WTC11 (cell line): Measurements from ENCODE around the gene CALCOCO2. TPM values are rescaled to one million over a fixed set of nuclear protein-coding genes. Genes with fewer than 3 reads are reported as not detected.

Experiments
- ATAC-seq: fragments of 200-7000 bp; cut with Tn5 transposase; 2 replicates; pipeline ENCODE4 v1.10.0; 2021; ENCODE audit warnings: mild to moderate bottlenecking, moderate library complexity
- CTCF ChIA-PET: fragments of 300-600 bp; sonication (Branson Sonifier 250); formaldehyde crosslinking; loops from one replicate; lab custom pipeline; 2021; ENCODE audit warnings: antibody characterized with exemption; lab: Charles Lee
- POLR2A ChIA-PET: fragments of 350-600 bp; sonication (Branson Sonifier 250); formaldehyde crosslinking; loops from one replicate; lab custom pipeline; 2021; ENCODE audit warnings: antibody characterized with exemption; lab: Charles Lee
- DNase-seq: peaks from one replicate; pipeline ENCODE4 v3.0.0; 2021; ENCODE audit warnings: low spot score
- H3K27ac Mint-ChIP-seq: 2 replicates; pipeline ENCODE4 v1.8.0; 2021; ENCODE audit warnings: mixed read lengths
- H3K27me3 Mint-ChIP-seq: 2 replicates; pipeline ENCODE4 v1.8.0; 2021; ENCODE audit warnings: low read depth, mild to moderate bottlenecking, moderate library complexity, mixed read lengths
- H3K36me3 Mint-ChIP-seq: 2 replicates; pipeline ENCODE4 v1.8.0; 2021; ENCODE audit warnings: mixed read lengths
- H3K4me1 Mint-ChIP-seq: 2 replicates; pipeline ENCODE4 v1.8.0; 2022; ENCODE audit warnings: mixed read lengths
- H3K4me3 Mint-ChIP-seq: 2 replicates; pipeline ENCODE4 v1.8.0; 2021; ENCODE audit warnings: mild to moderate bottlenecking, moderate library complexity, mixed read lengths
- H3K9me3 Mint-ChIP-seq: 2 replicates; pipeline ENCODE4 v1.8.0; 2021; ENCODE audit warnings: mixed read lengths
- EMX1 ChIP-seq: fragments of 250-450 bp; sonication (Bioruptor Pico); IDR thresholded peaks from 2 replicates; pipeline ENCODE4 v1.8.0; 2021; ENCODE audit warnings: mild to moderate bottlenecking
- ETV6 ChIP-seq: sonication (generic); formaldehyde crosslinking; IDR thresholded peaks from 2 replicates; pipeline ENCODE4 v1.8.1; 2022; ENCODE audit warnings: mild to moderate bottlenecking, missing genetic modification reagents
- FOXJ3 ChIP-seq: sonication (generic); formaldehyde crosslinking; IDR thresholded peaks from 2 replicates; pipeline ENCODE4 v1.9.0; 2021; ENCODE audit warnings: missing genetic modification reagents, mild to moderate bottlenecking, borderline replicate concordance
- HMGA2 ChIP-seq: fragments of 250-450 bp; sonication (Bioruptor Pico); IDR thresholded peaks from 2 replicates; pipeline ENCODE4 v1.4.0; 2021; ENCODE audit warnings: mild to moderate bottlenecking, moderate library complexity
- KAT7 ChIP-seq: sonication (generic); formaldehyde crosslinking; IDR thresholded peaks from 2 replicates; pipeline ENCODE4 v1.8.1; 2023; ENCODE audit warnings: missing genetic modification reagents, mild to moderate bottlenecking, borderline replicate concordance
- RELA ChIP-seq: sonication (generic); formaldehyde crosslinking; IDR thresholded peaks from 2 replicates; pipeline ENCODE4 v1.8.1; 2022; ENCODE audit warnings: missing genetic modification reagents, mild to moderate bottlenecking, borderline replicate concordance
- SMAD3 ChIP-seq: sonication (generic); formaldehyde crosslinking; IDR thresholded peaks from 2 replicates; pipeline ENCODE4 v1.8.0; 2022; ENCODE audit warnings: missing genetic modification reagents, mild to moderate bottlenecking, borderline replicate concordance
- SMAD4 ChIP-seq: sonication (generic); formaldehyde crosslinking; IDR thresholded peaks from 2 replicates; pipeline ENCODE4 v1.8.0; 2022; ENCODE audit warnings: mild to moderate bottlenecking, missing genetic modification reagents
- SP1 ChIP-seq: sonication (generic); formaldehyde crosslinking; conservative IDR thresholded peaks from 2 replicates; pipeline ENCODE4 v1.8.1; 2022; ENCODE audit warnings: missing genetic modification reagents
- STAT6 ChIP-seq: sonication (generic); formaldehyde crosslinking; conservative IDR thresholded peaks from 2 replicates; pipeline ENCODE4 v1.8.1; 2023; ENCODE audit warnings: mild to moderate bottlenecking, low read depth, missing genetic modification reagents, moderate library complexity
- ZNF121 ChIP-seq: sonication (generic); formaldehyde crosslinking; IDR thresholded peaks from 2 replicates; pipeline ENCODE4 v1.8.0; 2023; ENCODE audit warnings: missing genetic modification reagents
- ZNF138 ChIP-seq: sonication (generic); formaldehyde crosslinking; conservative IDR thresholded peaks from 2 replicates; pipeline ENCODE4 v1.8.1; 2022; ENCODE audit warnings: mild to moderate bottlenecking, moderate library complexity, missing genetic modification reagents
- ZNF232 ChIP-seq: sonication (generic); formaldehyde crosslinking; IDR thresholded peaks from 2 replicates; pipeline ENCODE4 v1.8.0; 2022; ENCODE audit warnings: mild to moderate bottlenecking, missing genetic modification reagents
- ZNF416 ChIP-seq: fragments of 250-450 bp; sonication (Bioruptor Pico); IDR thresholded peaks from 2 replicates; pipeline ENCODE4 v1.9.0; 2021; ENCODE audit warnings: mild to moderate bottlenecking, inconsistent platforms
- ZNF423 ChIP-seq: fragments of 250-450 bp; sonication (Bioruptor Pico); IDR thresholded peaks from 2 replicates; pipeline ENCODE4 v2.1.2; 2022; ENCODE audit warnings: mild to moderate bottlenecking, moderate library complexity
- ZNF425 ChIP-seq: fragments of 250-450 bp; sonication (Bioruptor Pico); conservative IDR thresholded peaks from 2 replicates; pipeline ENCODE4 v1.9.0; 2021; ENCODE audit warnings: mild to moderate bottlenecking
- total RNA-seq: library from RNA; stranded (reverse); gene quantifications from 3 replicates; pipeline ENCODE4 v1.2.3, GENCODE V29; 2021
- TF ChIP-seq, protein P1 (sequence below): fragments of 200-600 bp; IDR thresholded peaks from 2 replicates; pipeline ENCODE4 v1.8.0; 2022; ENCODE audit warnings: antibody characterized with exemption
- TF ChIP-seq, protein P2 (sequence below): fragments of 250-450 bp; sonication (Bioruptor Pico); IDR thresholded peaks from 2 replicates; pipeline ENCODE4 v1.9.0; 2021; ENCODE audit warnings: mild to moderate bottlenecking
- TF ChIP-seq, protein P3 (sequence below): sonication (generic); formaldehyde crosslinking; IDR thresholded peaks from 2 replicates; pipeline ENCODE4 v1.8.0; 2023; ENCODE audit warnings: missing genetic modification reagents, mild to moderate bottlenecking, borderline replicate concordance

Gene CALCOCO2
- total RNA-seq, 1 experiment from 2014 or later: 32.6 TPM

- TF ChIP-seq HMGA2 (CRISPR knock-in tag): no peak
- TF ChIP-seq, protein P1, sequence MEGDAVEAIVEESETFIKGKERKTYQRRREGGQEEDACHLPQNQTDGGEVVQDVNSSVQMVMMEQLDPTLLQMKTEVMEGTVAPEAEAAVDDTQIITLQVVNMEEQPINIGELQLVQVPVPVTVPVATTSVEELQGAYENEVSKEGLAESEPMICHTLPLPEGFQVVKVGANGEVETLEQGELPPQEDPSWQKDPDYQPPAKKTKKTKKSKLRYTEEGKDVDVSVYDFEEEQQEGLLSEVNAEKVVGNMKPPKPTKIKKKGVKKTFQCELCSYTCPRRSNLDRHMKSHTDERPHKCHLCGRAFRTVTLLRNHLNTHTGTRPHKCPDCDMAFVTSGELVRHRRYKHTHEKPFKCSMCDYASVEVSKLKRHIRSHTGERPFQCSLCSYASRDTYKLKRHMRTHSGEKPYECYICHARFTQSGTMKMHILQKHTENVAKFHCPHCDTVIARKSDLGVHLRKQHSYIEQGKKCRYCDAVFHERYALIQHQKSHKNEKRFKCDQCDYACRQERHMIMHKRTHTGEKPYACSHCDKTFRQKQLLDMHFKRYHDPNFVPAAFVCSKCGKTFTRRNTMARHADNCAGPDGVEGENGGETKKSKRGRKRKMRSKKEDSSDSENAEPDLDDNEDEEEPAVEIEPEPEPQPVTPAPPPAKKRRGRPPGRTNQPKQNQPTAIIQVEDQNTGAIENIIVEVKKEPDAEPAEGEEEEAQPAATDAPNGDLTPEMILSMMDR: peak; percentile 95
- no peak for TF ChIP-seq STAT6 (CRISPR knock-in tag)
- TF ChIP-seq SP1 (CRISPR knock-in tag): no peak
- no peak for TF ChIP-seq ETV6 (CRISPR knock-in tag)
- no peak for TF ChIP-seq ZNF121 (CRISPR knock-in tag)
- no peak for TF ChIP-seq EMX1
- TF ChIP-seq ZNF232: no peak
- TF ChIP-seq, all 79 proteins: peak for 1
- H3K27me3 Mint-ChIP-seq: no peaks in the 10 kb centered on the region
- DNase-seq (peak; percentile 68), ATAC-seq (peak; percentile 83)
- H3K27ac Mint-ChIP-seq: no peak overlapping the region
- CTCF ChIA-PET: interaction anchor here (0.5 to 7.6 kb wide), 82 partner anchors 9 to 750 kb away, joined by 3 to 355 read pairs (median 6); partner anchors contain the start of genes ATP5MC1, CALCOCO2, HOXB13 and HOXB4
- H3K36me3 Mint-ChIP-seq: no peaks in the 10 kb centered on the region
- no peak overlapping the region for H3K4me3 Mint-ChIP-seq
- H3K4me1 Mint-ChIP-seq: no peaks in the 10 kb centered on the region
- no peaks in the 10 kb centered on the region for H3K9me3 Mint-ChIP-seq
- POLR2A ChIA-PET: interaction anchor here (0.5 to 1.1 kb wide), 8 partner anchors 13 to 201 kb away, joined by 3 to 5 read pairs (median 4); partner anchors contain the start of genes ATP5MC1, PRAC2, TTLL6 and UBE2Z
Measured at GRCh38 chr17:48878920-48879898, 48.4 kb downstream of the CALCOCO2 start.

DNA sequence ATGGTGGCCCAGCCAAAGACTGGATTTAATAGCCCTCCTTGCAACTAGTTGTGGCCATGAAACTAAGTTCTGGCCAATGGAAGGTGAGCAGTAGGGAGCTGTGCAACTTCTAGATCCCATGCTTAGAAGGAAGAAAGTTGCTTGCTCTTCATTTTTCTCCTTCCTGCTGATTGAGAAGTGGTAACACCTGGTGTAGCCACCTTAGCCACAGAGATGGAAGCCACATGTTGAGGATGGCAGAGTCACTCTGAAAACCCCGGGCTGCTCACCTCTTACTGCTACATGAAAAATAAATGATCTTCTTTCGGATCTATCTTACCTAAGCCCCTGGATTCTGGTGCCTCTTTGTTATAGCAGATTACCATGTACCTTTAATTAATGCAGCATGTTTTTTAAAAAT, 51.4 kb downstream of the CALCOCO2 start:
- Mint-ChIP-seq H3K4me3 (no peak overlapping the region), H3K4me1 (peaks cover 8% of the 10 kb centered on the region; the same call in 1 of the 2 replicates), H3K27me3 (no peaks in the 10 kb centered on the region), H3K27ac (no peak overlapping the region), H3K36me3 (no peaks in the 10 kb centered on the region), H3K9me3 (no peaks in the 10 kb centered on the region)
- DNase-seq (no peak), ATAC-seq (no peak)
- ChIA-PET CTCF (interaction anchor here (0.6 to 7.6 kb wide), 5 partner anchors 10 to 204 kb away, joined by 3 to 355 read pairs (median 8); partner anchors contain the start of genes ATP5MC1 and TTLL6), POLR2A (no interaction called here)
- TF ChIP-seq, protein P2, sequence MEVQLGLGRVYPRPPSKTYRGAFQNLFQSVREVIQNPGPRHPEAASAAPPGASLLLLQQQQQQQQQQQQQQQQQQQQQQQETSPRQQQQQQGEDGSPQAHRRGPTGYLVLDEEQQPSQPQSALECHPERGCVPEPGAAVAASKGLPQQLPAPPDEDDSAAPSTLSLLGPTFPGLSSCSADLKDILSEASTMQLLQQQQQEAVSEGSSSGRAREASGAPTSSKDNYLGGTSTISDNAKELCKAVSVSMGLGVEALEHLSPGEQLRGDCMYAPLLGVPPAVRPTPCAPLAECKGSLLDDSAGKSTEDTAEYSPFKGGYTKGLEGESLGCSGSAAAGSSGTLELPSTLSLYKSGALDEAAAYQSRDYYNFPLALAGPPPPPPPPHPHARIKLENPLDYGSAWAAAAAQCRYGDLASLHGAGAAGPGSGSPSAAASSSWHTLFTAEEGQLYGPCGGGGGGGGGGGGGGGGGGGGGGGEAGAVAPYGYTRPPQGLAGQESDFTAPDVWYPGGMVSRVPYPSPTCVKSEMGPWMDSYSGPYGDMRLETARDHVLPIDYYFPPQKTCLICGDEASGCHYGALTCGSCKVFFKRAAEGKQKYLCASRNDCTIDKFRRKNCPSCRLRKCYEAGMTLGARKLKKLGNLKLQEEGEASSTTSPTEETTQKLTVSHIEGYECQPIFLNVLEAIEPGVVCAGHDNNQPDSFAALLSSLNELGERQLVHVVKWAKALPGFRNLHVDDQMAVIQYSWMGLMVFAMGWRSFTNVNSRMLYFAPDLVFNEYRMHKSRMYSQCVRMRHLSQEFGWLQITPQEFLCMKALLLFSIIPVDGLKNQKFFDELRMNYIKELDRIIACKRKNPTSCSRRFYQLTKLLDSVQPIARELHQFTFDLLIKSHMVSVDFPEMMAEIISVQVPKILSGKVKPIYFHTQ: no peak
- TF ChIP-seq ZNF423 (CRISPR knock-in tag) (no peak), RELA (no peak), ZNF416 (no peak), ZNF425 (CRISPR knock-in tag) (no peak), FOXJ3 (CRISPR knock-in tag) (no peak), SMAD3 (CRISPR knock-in tag) (no peak), SMAD4 (CRISPR knock-in tag) (no peak), KAT7 (CRISPR knock-in tag) (no peak), ZNF138 (CRISPR knock-in tag) (no peak)
- TF ChIP-seq, protein P3, sequence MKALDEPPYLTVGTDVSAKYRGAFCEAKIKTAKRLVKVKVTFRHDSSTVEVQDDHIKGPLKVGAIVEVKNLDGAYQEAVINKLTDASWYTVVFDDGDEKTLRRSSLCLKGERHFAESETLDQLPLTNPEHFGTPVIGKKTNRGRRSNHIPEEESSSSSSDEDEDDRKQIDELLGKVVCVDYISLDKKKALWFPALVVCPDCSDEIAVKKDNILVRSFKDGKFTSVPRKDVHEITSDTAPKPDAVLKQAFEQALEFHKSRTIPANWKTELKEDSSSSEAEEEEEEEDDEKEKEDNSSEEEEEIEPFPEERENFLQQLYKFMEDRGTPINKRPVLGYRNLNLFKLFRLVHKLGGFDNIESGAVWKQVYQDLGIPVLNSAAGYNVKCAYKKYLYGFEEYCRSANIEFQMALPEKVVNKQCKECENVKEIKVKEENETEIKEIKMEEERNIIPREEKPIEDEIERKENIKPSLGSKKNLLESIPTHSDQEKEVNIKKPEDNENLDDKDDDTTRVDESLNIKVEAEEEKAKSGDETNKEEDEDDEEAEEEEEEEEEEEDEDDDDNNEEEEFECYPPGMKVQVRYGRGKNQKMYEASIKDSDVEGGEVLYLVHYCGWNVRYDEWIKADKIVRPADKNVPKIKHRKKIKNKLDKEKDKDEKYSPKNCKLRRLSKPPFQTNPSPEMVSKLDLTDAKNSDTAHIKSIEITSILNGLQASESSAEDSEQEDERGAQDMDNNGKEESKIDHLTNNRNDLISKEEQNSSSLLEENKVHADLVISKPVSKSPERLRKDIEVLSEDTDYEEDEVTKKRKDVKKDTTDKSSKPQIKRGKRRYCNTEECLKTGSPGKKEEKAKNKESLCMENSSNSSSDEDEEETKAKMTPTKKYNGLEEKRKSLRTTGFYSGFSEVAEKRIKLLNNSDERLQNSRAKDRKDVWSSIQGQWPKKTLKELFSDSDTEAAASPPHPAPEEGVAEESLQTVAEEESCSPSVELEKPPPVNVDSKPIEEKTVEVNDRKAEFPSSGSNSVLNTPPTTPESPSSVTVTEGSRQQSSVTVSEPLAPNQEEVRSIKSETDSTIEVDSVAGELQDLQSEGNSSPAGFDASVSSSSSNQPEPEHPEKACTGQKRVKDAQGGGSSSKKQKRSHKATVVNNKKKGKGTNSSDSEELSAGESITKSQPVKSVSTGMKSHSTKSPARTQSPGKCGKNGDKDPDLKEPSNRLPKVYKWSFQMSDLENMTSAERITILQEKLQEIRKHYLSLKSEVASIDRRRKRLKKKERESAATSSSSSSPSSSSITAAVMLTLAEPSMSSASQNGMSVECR: no peak
